Left ventricle myocardium inferior (tissue), 1 donor: ENCODE measurements around the gene SOS2. TPM values are rescaled to one million over a fixed set of nuclear protein-coding genes. Genes with fewer than 3 reads are reported as not detected.
"Not testable (repeated sequence)": the region's sequence is repeated elsewhere in the genome, so short reads cannot be mapped to it uniquely, and the experiment has no call there.

Source experiments
- DNase-seq: peaks from one replicate; pipeline ENCODE4 v3.0.0-alpha.2; 2020
- H3K27ac ChIP-seq: fragments of 200-600 bp; replicated peaks from 2 replicates; pipeline ENCODE4 v1.8.0; 2021
- H3K27me3 ChIP-seq: fragments of 200-600 bp; 2 replicates; pipeline ENCODE4 v1.8.0; 2021; ENCODE audit warnings: low read depth
- H3K36me3 ChIP-seq: fragments of 200-600 bp; 2 replicates; pipeline ENCODE4 v1.8.0; 2021
- H3K4me1 ChIP-seq: fragments of 200-600 bp; 2 replicates; pipeline ENCODE4 v1.8.0; 2021
- H3K4me3 ChIP-seq: fragments of 200-600 bp; 2 replicates; pipeline ENCODE4 v1.8.0; 2021; ENCODE audit warnings: mild to moderate bottlenecking, moderate library complexity
- H3K9me3 ChIP-seq: fragments of 200-600 bp; replicated peaks from 2 replicates; pipeline ENCODE4 v1.8.0; 2021
- CTCF ChIP-seq: fragments of 200-600 bp; IDR thresholded peaks from 2 replicates; pipeline ENCODE4 v1.8.0; 2021; ENCODE audit warnings: antibody characterized with exemption, mild to moderate bottlenecking, borderline replicate concordance
- intact Hi-C: fragments of 100-400 bp; cut with micrococcal nuclease; formaldehyde crosslinking; loops from one replicate; pipeline ENCODE4 v1.11.0; 2022
- total RNA-seq: library from RNA; stranded (reverse); fragmentation: NEBNext Ultra II Directional; extraction: Animal tissue kit (Norgen Biotek cat#: 25700); gene quantifications from one replicate; pipeline ENCODE4 v1.2.1, GENCODE V29; 2021
- donor health status: DM: no; HTN: yes; CAD: no; lungs with severe emphysema.

The SOS2 gene
- total RNA-seq, 1 donor from 2014 or later: 33.0 TPM

DNA sequence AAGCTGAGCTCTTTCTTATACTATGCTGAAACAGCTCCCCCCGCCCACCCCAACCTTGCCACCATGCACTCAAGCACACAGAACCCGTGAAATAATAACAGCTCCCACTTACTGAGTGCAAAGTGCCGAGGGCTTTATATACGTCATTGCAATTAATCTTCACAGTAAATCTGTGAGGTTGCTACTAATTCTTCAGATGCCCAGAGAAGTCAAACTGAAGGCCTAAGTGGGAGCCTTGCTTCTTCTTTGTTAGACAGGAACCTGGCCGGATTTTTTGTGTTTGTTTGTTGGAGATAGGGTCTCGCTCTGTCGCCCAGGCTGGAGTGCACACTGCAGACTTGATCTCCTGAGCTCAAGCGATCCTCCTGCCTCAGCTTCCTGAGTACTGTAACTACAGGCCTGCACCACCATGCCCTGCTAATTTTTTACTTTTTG, 149.1 kb downstream of the SOS2 start:
- Histone ChIP-seq H3K27me3 (no peaks in the 10 kb centered on the region), H3K9me3 (no peaks in the 10 kb centered on the region), H3K27ac (no peak overlapping the region), H3K4me1 (no peaks in the 10 kb centered on the region), H3K36me3 (no peaks in the 10 kb centered on the region), H3K4me3 (no peak overlapping the region)
- no peak for DNase-seq
- TF ChIP-seq CTCF: no peak
- intact Hi-C loops: no loop called here

DNA sequence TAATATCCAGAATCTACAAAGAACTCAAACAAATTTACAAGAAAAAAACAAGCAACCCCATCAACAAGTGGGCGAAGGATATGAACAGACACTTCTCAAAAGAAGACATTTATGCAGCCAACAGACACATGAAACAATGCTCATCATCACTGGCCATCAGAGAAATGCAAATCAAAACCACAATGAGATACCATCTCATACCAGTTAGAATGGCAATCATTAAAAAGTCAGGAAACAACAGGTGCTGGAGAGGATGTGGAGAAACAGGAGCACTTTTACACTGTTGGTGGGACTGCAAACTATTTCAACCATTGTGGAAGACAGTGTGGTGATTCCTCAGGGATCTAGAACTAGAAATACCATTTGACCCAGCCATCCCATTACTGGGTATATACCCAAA, 152.3 kb downstream of the SOS2 start:
- H3K36me3 ChIP-seq, intact Hi-C loops, DNase-seq, H3K4me3 ChIP-seq, H3K27me3 ChIP-seq, H3K9me3 ChIP-seq, H3K27ac ChIP-seq, H3K4me1 ChIP-seq: not testable (repeated sequence)

DNA sequence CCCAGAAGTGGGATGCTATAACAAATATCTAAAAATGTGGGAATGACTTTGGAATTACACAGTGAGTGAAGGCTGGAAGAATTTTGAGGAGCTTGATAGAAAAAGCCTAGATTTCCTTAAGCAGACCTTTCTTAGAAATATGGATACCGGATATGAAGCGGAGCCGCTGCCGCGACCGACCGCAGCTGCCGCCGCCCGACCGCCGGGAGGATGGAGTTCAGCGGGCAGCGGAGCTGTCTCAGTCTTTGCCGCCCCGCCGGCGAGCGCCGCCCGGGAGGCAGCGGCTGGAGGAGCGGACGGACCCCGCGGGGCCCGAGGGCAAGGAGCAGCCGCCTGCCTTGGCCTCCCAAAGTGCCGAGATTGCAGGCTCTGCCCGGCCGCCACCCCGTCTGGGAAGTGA, 157.7 kb downstream of the SOS2 start:
- H3K27me3 ChIP-seq, H3K4me3 ChIP-seq, H3K4me1 ChIP-seq, H3K36me3 ChIP-seq, DNase-seq, H3K9me3 ChIP-seq, intact Hi-C loops, H3K27ac ChIP-seq: not testable (repeated sequence)

DNA sequence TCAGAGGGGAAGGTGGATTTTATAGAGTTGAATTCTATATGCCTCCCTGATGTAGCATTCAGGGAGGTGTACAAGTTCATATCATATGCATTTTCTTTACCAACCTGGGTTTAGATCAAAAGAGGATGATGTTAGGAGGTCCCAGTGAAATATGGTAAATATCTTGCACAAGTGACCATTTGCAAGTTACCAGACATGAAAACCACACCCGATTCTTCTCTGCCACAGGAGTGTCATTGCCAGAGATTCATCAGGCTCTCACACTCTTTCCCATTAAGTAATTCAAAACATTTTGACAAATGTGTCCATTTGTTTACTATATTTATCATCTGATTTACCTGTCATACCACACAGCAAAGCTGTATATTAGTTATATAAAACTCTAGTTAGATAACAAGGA, 159.0 kb downstream of the SOS2 start:
- Histone ChIP-seq H3K27ac (no peak overlapping the region), H3K4me1 (no peaks in the 10 kb centered on the region), H3K4me3 (no peak overlapping the region), H3K36me3 (no peaks in the 10 kb centered on the region), H3K27me3 (no peaks in the 10 kb centered on the region), H3K9me3 (no peaks in the 10 kb centered on the region)
- no peak for TF ChIP-seq CTCF
- no peak for DNase-seq
- intact Hi-C loops: no loop called here

GRCh38 chr14:50070840-50071548, 160.4 kb downstream of the SOS2 start:
- H3K27ac ChIP-seq: no peak overlapping the region

DNA sequence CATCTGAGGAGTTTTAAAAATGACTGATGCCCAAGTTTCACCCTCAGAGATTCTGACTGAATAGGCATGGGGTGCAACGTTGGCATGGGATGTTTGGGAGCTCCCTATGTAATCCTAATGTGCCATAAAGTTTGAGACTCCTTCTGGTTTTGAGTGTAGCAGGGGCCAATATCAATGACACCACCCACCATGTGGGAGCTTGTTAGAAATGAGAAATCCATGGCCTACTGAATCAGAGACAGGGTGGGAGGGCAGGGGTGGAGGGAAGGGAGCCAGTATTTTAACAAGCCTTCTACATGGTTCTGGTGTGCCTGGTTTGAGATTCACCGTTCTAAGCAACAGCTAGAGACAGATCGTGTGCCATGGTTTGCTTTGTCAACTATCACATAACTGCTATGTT, 161.1 kb downstream of the SOS2 start:
- DNase-seq: no peak
- Histone ChIP-seq H3K36me3 (no peaks in the 10 kb centered on the region), H3K27me3 (no peaks in the 10 kb centered on the region), H3K4me1 (no peaks in the 10 kb centered on the region), H3K27ac (no peak overlapping the region), H3K4me3 (no peak overlapping the region), H3K9me3 (no peaks in the 10 kb centered on the region)
- TF ChIP-seq CTCF: no peak
- intact Hi-C loops: no loop called here

More at GRCh38 chr14:50070840-50071548, 160.4 kb downstream of the SOS2 start:
- no peak for TF ChIP-seq CTCF
- H3K4me1 ChIP-seq: no peaks in the 10 kb centered on the region
- intact Hi-C loops: no loop called here
- H3K27me3 ChIP-seq: no peaks in the 10 kb centered on the region
- H3K36me3 ChIP-seq: no peaks in the 10 kb centered on the region
- no peaks in the 10 kb centered on the region for H3K9me3 ChIP-seq
- no peak overlapping the region for H3K4me3 ChIP-seq
- no peak for DNase-seq
